ENCODE results near the gene NPAS3.

NPAS3 gene

DNA sequence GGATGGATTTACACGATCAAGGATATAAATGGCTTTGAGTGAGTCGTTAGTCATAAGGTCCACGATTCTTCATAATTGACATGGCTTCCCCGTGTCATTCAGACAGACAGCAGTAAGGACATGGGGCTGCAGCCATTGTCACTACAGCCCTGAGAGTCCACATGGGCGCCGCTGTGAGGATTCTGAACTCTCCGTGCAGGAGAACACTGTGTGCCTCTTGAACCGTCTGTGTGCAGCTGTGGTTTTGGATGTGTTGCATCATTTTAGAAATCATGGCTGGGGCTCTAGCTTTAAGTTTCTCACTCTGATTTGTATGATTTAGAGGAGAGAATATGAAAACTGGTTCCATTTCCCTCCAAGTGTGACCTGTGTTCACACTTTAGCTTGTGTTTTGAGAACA lies 47.2 kb downstream of the NPAS3 start:
- H4K20me1 ChIP-seq (ENCODE audit: insufficient read depth): no peaks in the 10 kb centered on the region
- no peak overlapping the region for H3K9ac ChIP-seq
- no peaks in the 10 kb centered on the region for H3K36me3 ChIP-seq (ENCODE audit: insufficient read depth)
- H2AFZ ChIP-seq (ENCODE audit: low read depth): no peak overlapping the region
- H3K4me3 ChIP-seq (IDR thresholded peaks at IDR 0.05; ENCODE audit: insufficient read depth, low read depth, low read length): no peak overlapping the region
- no peak overlapping the region for H3K4me2 ChIP-seq
- TF ChIP-seq, protein P1, sequence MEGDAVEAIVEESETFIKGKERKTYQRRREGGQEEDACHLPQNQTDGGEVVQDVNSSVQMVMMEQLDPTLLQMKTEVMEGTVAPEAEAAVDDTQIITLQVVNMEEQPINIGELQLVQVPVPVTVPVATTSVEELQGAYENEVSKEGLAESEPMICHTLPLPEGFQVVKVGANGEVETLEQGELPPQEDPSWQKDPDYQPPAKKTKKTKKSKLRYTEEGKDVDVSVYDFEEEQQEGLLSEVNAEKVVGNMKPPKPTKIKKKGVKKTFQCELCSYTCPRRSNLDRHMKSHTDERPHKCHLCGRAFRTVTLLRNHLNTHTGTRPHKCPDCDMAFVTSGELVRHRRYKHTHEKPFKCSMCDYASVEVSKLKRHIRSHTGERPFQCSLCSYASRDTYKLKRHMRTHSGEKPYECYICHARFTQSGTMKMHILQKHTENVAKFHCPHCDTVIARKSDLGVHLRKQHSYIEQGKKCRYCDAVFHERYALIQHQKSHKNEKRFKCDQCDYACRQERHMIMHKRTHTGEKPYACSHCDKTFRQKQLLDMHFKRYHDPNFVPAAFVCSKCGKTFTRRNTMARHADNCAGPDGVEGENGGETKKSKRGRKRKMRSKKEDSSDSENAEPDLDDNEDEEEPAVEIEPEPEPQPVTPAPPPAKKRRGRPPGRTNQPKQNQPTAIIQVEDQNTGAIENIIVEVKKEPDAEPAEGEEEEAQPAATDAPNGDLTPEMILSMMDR (conservative IDR thresholded peaks at IDR 0.05; ENCODE audit: low read depth, low read length): no peak
- H3K4me1 ChIP-seq (ENCODE audit: low read depth, poor library complexity, severe bottlenecking): no peaks in the 10 kb centered on the region
- no peaks in the 10 kb centered on the region for H3K79me2 ChIP-seq (ENCODE audit: insufficient read depth, low read depth)
- no peaks in the 10 kb centered on the region for H3K27me3 ChIP-seq (ENCODE audit: insufficient read depth, low read depth)
- H3K27ac ChIP-seq: no peak overlapping the region

DNA sequence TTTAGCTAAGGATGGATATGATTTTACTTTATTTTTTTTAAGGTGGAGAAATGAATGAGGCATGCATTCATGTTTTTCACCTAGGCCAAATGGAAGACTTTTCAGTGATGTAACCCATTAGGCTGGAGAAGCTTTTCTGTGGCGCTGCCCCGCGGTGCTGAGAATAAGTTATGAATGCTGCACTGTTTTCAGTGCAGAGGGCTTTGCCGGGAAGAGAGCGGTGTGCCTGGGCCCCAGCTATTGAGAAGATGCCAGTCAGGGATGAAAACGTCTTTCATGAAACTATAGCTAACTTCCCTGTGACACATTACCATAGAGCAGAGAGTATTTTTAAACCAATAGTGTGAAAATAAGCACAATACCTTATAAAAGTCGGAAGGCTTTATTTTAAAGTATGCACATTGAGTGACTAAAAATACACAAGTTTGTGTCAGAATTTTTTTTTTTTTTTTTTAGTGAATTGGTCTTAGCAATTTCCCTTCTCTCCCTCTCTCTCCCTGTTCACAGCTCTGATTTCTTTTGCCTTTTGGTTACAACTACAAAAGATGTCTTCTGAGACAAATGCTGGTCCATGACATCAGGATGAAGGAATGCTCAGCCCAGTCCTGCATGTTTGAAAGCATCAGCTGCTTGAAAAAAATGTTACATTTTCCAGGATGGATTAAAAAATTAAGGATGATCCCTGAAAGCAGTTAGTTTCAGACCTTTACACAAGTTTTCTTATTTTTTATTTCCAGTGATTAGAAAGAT lies 48.3 kb downstream of the NPAS3 start:
- no peak overlapping the region for H3K9ac ChIP-seq
- H3K27me3 ChIP-seq (ENCODE audit: insufficient read depth, low read depth): no peaks in the 10 kb centered on the region
- no peaks in the 10 kb centered on the region for H3K36me3 ChIP-seq (ENCODE audit: insufficient read depth)
- TF ChIP-seq, protein P1 (conservative IDR thresholded peaks at IDR 0.05; ENCODE audit: low read depth, low read length): no peak
- no peak overlapping the region for H3K27ac ChIP-seq
- no peaks in the 10 kb centered on the region for H3K4me1 ChIP-seq (ENCODE audit: low read depth, poor library complexity, severe bottlenecking)
- no peaks in the 10 kb centered on the region for H4K20me1 ChIP-seq (ENCODE audit: insufficient read depth)
- H3K79me2 ChIP-seq (ENCODE audit: insufficient read depth, low read depth): no peaks in the 10 kb centered on the region
- no peak overlapping the region for H3K4me3 ChIP-seq (IDR thresholded peaks at IDR 0.05; ENCODE audit: insufficient read depth, low read depth, low read length)
- no peak overlapping the region for H2AFZ ChIP-seq (ENCODE audit: low read depth)
- no peak overlapping the region for H3K4me2 ChIP-seq

DNA sequence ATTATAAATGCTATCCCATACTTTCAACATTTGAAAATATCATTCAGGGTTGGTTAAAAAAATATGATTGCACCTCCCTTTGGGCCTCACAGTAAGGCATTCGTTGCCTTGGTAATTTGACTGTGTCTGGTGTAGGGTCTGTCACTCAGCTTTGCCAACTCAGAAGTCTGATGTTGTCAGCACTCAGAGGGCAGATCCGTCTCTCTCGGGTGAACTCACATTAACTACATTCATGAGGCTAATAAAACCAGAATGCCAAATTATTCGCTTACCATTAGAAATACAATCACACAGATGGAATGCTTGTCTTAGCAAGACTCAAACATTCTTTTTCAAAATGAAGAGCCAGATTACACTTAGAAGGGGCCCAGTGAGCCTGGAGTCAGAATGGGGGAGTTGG lies 53.0 kb downstream of the NPAS3 start:
- no peak overlapping the region for H2AFZ ChIP-seq (ENCODE audit: low read depth)

DNA sequence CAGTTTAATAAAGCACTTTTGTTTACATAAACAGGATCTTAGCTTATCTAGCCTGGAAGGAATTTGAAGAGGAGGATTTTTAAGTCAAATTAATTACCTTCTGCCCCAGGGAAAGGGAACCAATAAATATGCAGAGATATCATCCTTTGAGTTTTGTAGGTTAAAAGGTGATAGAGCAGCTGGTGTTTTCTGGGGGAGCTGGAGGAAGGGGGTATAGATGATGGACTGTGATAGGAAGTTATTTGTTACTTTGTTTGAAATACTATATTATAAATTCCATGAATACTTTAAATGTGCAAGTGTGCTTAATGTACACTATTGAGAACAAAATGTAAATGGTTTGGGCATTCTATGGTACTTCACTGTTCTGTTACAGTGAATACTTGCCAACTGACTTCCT lies 55.2 kb downstream of the NPAS3 start:
- H3K4me2 ChIP-seq: no peak overlapping the region
- H3K36me3 ChIP-seq (ENCODE audit: insufficient read depth): no peaks in the 10 kb centered on the region
- no peaks in the 10 kb centered on the region for H3K4me1 ChIP-seq (ENCODE audit: low read depth, poor library complexity, severe bottlenecking)
- no peaks in the 10 kb centered on the region for H3K27me3 ChIP-seq (ENCODE audit: insufficient read depth, low read depth)
- H4K20me1 ChIP-seq (ENCODE audit: insufficient read depth): no peaks in the 10 kb centered on the region
- H3K27ac ChIP-seq: no peak overlapping the region
- H3K79me2 ChIP-seq (ENCODE audit: insufficient read depth, low read depth): no peaks in the 10 kb centered on the region
- H3K4me3 ChIP-seq (IDR thresholded peaks at IDR 0.05; ENCODE audit: insufficient read depth, low read depth, low read length): no peak overlapping the region
- no peak overlapping the region for H2AFZ ChIP-seq (ENCODE audit: low read depth)
- H3K9ac ChIP-seq: no peak overlapping the region
- TF ChIP-seq, protein P1 (conservative IDR thresholded peaks at IDR 0.05; ENCODE audit: low read depth, low read length): no peak

More for the DNA sequence above, 53.0 kb downstream of the NPAS3 start:
- no peak overlapping the region for H3K9ac ChIP-seq
- H3K36me3 ChIP-seq (ENCODE audit: insufficient read depth): no peaks in the 10 kb centered on the region
- no peaks in the 10 kb centered on the region for H3K27me3 ChIP-seq (ENCODE audit: insufficient read depth, low read depth)
- no peaks in the 10 kb centered on the region for H3K4me1 ChIP-seq (ENCODE audit: low read depth, poor library complexity, severe bottlenecking)
- TF ChIP-seq, protein P1 (conservative IDR thresholded peaks at IDR 0.05; ENCODE audit: low read depth, low read length): no peak
- H3K4me3 ChIP-seq (IDR thresholded peaks at IDR 0.05; ENCODE audit: insufficient read depth, low read depth, low read length): no peak overlapping the region
- no peaks in the 10 kb centered on the region for H4K20me1 ChIP-seq (ENCODE audit: insufficient read depth)
- no peak overlapping the region for H3K4me2 ChIP-seq
- no peak overlapping the region for H3K27ac ChIP-seq
- no peaks in the 10 kb centered on the region for H3K79me2 ChIP-seq (ENCODE audit: insufficient read depth, low read depth)
